OCI-LY1 (cell line): ENCODE data around the gene SLN.

Experiments used
- H2AFZ ChIP-seq: fragments of 200-600 bp; sonication (generic), shearing (Covaris generic); 2 replicates; pipeline ENCODE4 v1.6.0; 2014; ENCODE audit warnings: antibody characterized with exemption, mild to moderate bottlenecking, low read length
- H3F3A ChIP-seq: fragments of 200-600 bp; sonication (generic), shearing (Covaris generic); 2 replicates; pipeline ENCODE4 v1.6.0; 2014; ENCODE audit warnings: mild to moderate bottlenecking, antibody characterized with exemption, low read length, moderate library complexity; ENCODE audit not compliant: insufficient read depth
- H3K27ac ChIP-seq: fragments of 200-600 bp; sonication (generic); 2 replicates; pipeline ENCODE4 v1.5.1; 2014; ENCODE audit warnings: low read length, mixed run types, mild to moderate bottlenecking, low read depth; ENCODE audit not compliant: poor library complexity, severe bottlenecking
- H3K27me3 ChIP-seq: fragments of 200-600 bp; sonication (generic); 2 replicates; pipeline ENCODE4 v1.6.0; 2014; ENCODE audit warnings: antibody characterized with exemption, mild to moderate bottlenecking, low read length, moderate library complexity; ENCODE audit not compliant: insufficient read depth
- H3K36me3 ChIP-seq: fragments of 200-600 bp; sonication (generic); 2 replicates; pipeline ENCODE4 v1.6.1; 2014; ENCODE audit warnings: mild to moderate bottlenecking, antibody characterized with exemption, low read length, moderate library complexity, mixed read lengths; ENCODE audit not compliant: insufficient read depth
- H3K4me1 ChIP-seq: fragments of 200-600 bp; sonication (generic); 2 replicates; pipeline ENCODE4 v1.5.1; 2014; ENCODE audit warnings: mild to moderate bottlenecking, low read length, moderate library complexity; ENCODE audit not compliant: insufficient read depth, severe bottlenecking
- H3K4me2 ChIP-seq: fragments of 200-600 bp; sonication (generic), shearing (Covaris generic); 2 replicates; pipeline ENCODE4 v1.6.1; 2014; ENCODE audit warnings: low read length
- H3K4me3 ChIP-seq: fragments of 200-600 bp; sonication (generic); 2 replicates; pipeline ENCODE4 v1.5.1; 2014; ENCODE audit warnings: low read length, low read depth, mild to moderate bottlenecking, mixed read lengths; ENCODE audit not compliant: poor library complexity, severe bottlenecking
- H3K79me2 ChIP-seq: fragments of 200-600 bp; shearing (Covaris generic); 2 replicates; pipeline ENCODE4 v1.6.1; 2016; ENCODE audit warnings: mixed run types, low read length, mixed read lengths; ENCODE audit not compliant: insufficient read depth
- H3K9ac ChIP-seq: fragments of 200-600 bp; sonication (generic), shearing (Covaris generic); 2 replicates; pipeline ENCODE4 v1.6.1; 2014; ENCODE audit warnings: mild to moderate bottlenecking, low read length, mixed read lengths
- H3K9me2 ChIP-seq: fragments of 200-600 bp; sonication (generic), shearing (Covaris generic); 2 replicates; pipeline ENCODE4 v1.6.1; 2014; ENCODE audit warnings: low read depth, mild to moderate bottlenecking, low read length, mixed read lengths
- H3K9me3 ChIP-seq: fragments of 200-600 bp; shearing (Covaris generic); 2 replicates; pipeline ENCODE4 v1.6.1; 2014; ENCODE audit warnings: low read length, mixed read lengths
- H4K20me1 ChIP-seq: fragments of 200-600 bp; sonication (generic), shearing (Covaris generic); 2 replicates; pipeline ENCODE4 v1.6.0; 2016; ENCODE audit warnings: mild to moderate bottlenecking, low read length; ENCODE audit not compliant: insufficient read depth
- EZH2 ChIP-seq: fragments of 200-600 bp; sonication (generic), shearing (Covaris generic); IDR thresholded peaks from 2 replicates; pipeline ENCODE4 v1.8.0; 2017; ENCODE audit warnings: borderline replicate concordance, mixed run types, mild to moderate bottlenecking, antibody characterized with exemption, low read length, moderate library complexity, mixed read lengths
- TF ChIP-seq, protein P1 (sequence below): fragments of 200-600 bp; sonication (generic), shearing (Covaris generic); IDR thresholded peaks from 2 replicates; pipeline ENCODE4 v1.5.1; 2017; ENCODE audit warnings: mild to moderate bottlenecking, antibody characterized with exemption, low read length, moderate library complexity, mixed read lengths

Gene SLN

DNA sequence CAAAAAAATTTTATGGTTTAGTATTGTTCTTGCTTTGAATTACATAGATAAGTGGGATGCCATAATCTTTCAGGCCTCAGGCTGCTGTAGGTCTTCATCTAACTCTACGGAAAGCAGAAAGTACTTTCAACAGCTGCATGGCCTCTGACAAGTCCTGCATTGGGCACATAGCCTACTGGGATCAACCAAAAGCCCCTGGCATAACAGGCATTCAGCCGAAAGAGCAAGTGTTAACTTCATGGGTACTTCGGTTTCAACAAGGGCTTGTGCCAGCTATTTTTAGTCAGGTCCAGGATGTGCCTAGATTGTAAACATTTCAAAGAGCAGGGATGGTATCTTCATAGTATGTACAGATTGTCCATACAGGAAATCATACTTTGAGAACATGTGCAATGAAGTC lies 3.1 kb downstream of the SLN start:
- H3K4me3 ChIP-seq: no peak overlapping the region
- no peaks in the 10 kb centered on the region for H3K9me3 ChIP-seq
- H3K4me2 ChIP-seq: no peak overlapping the region
- no peak overlapping the region for H3K27ac ChIP-seq
- H2AFZ ChIP-seq: no peak overlapping the region
- H4K20me1 ChIP-seq: no peaks in the 10 kb centered on the region
- no peaks in the 10 kb centered on the region for H3K27me3 ChIP-seq
- H3K79me2 ChIP-seq: no peaks in the 10 kb centered on the region
- H3F3A ChIP-seq: no peaks in the 10 kb centered on the region
- no peak for TF ChIP-seq EZH2
- TF ChIP-seq, protein P1, sequence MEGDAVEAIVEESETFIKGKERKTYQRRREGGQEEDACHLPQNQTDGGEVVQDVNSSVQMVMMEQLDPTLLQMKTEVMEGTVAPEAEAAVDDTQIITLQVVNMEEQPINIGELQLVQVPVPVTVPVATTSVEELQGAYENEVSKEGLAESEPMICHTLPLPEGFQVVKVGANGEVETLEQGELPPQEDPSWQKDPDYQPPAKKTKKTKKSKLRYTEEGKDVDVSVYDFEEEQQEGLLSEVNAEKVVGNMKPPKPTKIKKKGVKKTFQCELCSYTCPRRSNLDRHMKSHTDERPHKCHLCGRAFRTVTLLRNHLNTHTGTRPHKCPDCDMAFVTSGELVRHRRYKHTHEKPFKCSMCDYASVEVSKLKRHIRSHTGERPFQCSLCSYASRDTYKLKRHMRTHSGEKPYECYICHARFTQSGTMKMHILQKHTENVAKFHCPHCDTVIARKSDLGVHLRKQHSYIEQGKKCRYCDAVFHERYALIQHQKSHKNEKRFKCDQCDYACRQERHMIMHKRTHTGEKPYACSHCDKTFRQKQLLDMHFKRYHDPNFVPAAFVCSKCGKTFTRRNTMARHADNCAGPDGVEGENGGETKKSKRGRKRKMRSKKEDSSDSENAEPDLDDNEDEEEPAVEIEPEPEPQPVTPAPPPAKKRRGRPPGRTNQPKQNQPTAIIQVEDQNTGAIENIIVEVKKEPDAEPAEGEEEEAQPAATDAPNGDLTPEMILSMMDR: no peak
- no peaks in the 10 kb centered on the region for H3K9me2 ChIP-seq
- H3K9ac ChIP-seq: no peak overlapping the region
- H3K36me3 ChIP-seq: no peaks in the 10 kb centered on the region
- no peaks in the 10 kb centered on the region for H3K4me1 ChIP-seq

DNA sequence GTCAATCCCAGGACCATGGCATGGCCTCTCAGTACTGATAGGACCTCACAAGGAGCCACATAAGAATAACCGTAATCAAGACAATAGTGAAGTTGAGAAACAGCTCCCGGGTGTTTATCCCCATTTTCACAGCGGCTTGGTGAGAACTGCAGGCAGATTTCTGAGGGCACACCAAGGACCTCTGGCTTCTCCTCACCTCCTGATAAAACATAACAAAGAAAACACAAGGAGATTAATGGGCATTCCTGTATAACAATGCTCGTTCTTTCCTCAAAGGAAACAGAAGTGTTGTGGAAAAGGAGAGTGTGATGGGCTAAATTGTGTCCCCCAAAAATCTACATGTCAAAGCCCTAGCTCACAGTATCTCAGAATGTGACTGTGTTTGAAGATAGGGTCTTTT lies 4.0 kb downstream of the SLN start:
- Histone ChIP-seq H3K79me2 (no peaks in the 10 kb centered on the region), H4K20me1 (no peaks in the 10 kb centered on the region), H3K9me2 (no peaks in the 10 kb centered on the region), H3K27me3 (no peaks in the 10 kb centered on the region), H3K4me1 (no peaks in the 10 kb centered on the region), H3K4me3 (no peak overlapping the region), H3K36me3 (no peaks in the 10 kb centered on the region), H2AFZ (no peak overlapping the region), H3K9me3 (no peaks in the 10 kb centered on the region), H3K9ac (no peak overlapping the region), H3F3A (no peaks in the 10 kb centered on the region), H3K27ac (no peak overlapping the region), H3K4me2 (no peak overlapping the region)
- TF ChIP-seq, protein P1: no peak
- TF ChIP-seq EZH2: no peak

DNA sequence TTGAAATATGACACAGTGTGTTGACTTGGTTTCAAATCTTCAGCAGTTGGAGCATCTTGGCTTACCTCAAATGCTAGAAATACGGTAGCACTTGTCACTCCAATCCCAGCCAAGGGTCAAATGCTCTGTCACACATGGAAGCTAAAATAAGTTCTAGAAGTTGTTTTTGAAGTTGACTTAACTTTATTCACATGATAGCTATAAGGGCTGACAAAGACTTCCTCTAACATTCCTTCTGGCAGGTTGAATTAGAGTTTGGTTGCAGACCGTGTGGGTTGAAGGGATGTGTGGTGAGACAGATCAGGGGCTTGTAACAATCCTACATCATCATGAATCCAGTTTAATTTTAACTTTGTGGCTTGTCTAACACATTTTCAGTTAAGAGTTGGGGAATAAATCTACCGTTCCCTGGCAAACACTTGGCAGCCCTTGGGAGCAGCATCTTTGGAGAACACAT lies 4.6 kb downstream of the SLN start:
- no peak overlapping the region for H2AFZ ChIP-seq

More for the DNA sequence above, 4.6 kb downstream of the SLN start:
- H3K27ac ChIP-seq: no peak overlapping the region
- no peaks in the 10 kb centered on the region for H3K27me3 ChIP-seq
- no peak overlapping the region for H3K9ac ChIP-seq
- H3F3A ChIP-seq: no peaks in the 10 kb centered on the region
- no peak for TF ChIP-seq EZH2
- TF ChIP-seq, protein P1: no peak
- H4K20me1 ChIP-seq: no peaks in the 10 kb centered on the region
- no peaks in the 10 kb centered on the region for H3K36me3 ChIP-seq
- no peaks in the 10 kb centered on the region for H3K79me2 ChIP-seq
- no peaks in the 10 kb centered on the region for H3K4me1 ChIP-seq
- no peak overlapping the region for H3K4me2 ChIP-seq
- H3K9me3 ChIP-seq: no peaks in the 10 kb centered on the region
- no peaks in the 10 kb centered on the region for H3K9me2 ChIP-seq
- no peak overlapping the region for H3K4me3 ChIP-seq
